ENCODE measurements around the gene STOX2.

The STOX2 gene

DNA sequence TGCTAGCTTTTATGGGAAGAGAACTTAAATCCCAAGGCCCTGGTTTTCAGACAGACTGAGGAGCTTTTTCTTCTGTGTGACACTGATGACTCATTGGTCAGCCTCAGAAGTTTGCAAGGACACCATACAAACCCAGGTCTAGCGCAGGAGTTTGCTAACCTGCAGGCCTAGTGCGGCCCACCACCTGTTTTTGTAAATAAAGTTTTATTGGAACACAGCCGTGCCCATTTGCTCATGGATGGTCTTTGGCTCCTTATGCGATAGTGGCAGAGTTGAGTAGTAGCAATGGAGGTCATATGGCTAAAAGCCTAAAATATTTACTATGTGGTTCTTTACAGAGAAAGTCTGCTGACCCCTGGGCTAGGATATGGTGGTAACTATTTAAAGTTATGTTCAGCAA is 98.3 kb downstream of the STOX2 start:
- in situ Hi-C loops (cut with HindIII; ENCODE audit: low pct_unique_long_range_greater_than_20kb, low sequenced_read_pairs): no loop called here
- TF ChIP-seq JUND (IDR thresholded peaks at IDR 0.05; ENCODE audit: low read depth): no peak

DNA sequence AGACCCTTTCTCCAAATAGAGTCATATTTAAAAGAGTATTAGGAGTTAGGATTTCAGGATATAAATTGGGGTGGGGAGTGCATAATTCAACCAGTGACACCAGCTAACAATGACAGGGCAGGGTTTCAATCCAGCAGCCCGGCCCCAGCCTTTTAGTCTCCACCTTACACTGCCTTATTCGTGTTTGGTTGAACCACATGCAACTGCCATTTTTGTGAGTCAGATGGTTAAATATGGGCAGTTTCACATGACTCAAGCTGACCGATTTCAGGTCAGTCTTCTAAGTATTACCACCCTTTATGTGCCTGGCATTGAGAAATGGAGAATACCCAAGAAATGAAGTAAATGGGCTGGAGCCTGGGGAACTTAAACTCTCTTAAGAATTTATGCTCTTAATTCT is 102.8 kb downstream of the STOX2 start:
- no peak for DNase-seq (ENCODE audit: low read depth in 1 of 2, low spot score in 1 of 2)
- TF ChIP-seq JUND (IDR thresholded peaks at IDR 0.05; ENCODE audit: low read depth): no peak
- in situ Hi-C loops (cut with HindIII; ENCODE audit: low pct_unique_long_range_greater_than_20kb, low sequenced_read_pairs): no loop called here

More for the DNA sequence above, 98.3 kb downstream of the STOX2 start:
- no peak for DNase-seq (ENCODE audit: low read depth in 1 of 2, low spot score in 1 of 2)

DNA sequence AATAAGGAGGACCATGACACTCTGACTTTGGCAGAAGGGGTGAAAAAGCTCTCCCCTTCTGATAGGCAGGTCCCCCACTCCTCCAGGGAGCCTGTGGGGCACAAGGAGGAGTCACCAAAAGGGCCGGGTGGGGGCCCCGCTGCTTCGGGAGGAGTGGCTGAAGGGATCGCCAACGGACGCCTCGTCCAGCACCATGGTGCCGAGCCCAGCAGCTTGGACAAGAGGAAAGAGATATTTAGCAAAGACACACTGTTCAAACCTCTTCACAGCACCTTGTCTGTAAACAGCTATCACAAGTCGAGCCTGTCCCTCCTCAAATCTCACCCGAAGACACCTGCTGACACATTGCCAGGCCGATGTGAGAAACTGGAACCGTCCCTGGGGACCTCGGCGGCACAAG is 105.6 kb downstream of the STOX2 start:
- in situ Hi-C loops (cut with HindIII; ENCODE audit: low pct_unique_long_range_greater_than_20kb, low sequenced_read_pairs): no loop called here

DNA sequence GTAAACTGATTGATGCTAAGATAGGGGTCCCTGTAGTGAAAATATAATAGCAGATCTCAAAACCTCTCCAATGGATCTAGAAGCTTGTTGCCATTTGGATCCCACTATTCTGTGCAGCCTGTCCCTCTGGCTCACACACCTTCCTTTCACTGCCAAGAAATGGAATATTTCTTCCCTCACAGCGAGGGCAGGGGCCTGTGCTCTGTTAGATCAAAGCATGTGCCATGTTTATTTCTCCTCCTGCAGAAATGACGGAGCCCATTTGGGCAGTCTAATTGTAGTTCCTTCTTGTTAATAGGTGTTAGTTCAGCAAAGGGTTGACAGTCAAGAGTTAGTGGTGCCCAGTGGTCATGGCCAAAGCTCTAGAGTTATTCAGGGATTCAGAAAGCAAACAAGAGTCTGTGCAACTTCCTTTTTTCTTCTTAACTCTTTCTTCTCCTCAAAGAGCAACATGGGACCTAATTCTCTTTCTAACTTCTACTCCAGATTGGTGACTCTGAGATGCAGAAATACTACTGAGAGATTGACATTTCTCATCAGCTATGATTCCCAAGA is 106.8 kb downstream of the STOX2 start:
- no peak for DNase-seq (ENCODE audit: low read depth in 1 of 2, low spot score in 1 of 2)
- in situ Hi-C loops (cut with HindIII; ENCODE audit: low pct_unique_long_range_greater_than_20kb, low sequenced_read_pairs): no loop called here
- TF ChIP-seq JUND (IDR thresholded peaks at IDR 0.05; ENCODE audit: low read depth): no peak

More for the DNA sequence above, 105.6 kb downstream of the STOX2 start:
- no peak for TF ChIP-seq JUND (IDR thresholded peaks at IDR 0.05; ENCODE audit: low read depth)
- DNase-seq (ENCODE audit: low read depth in 1 of 2, low spot score in 1 of 2): no peak

DNA sequence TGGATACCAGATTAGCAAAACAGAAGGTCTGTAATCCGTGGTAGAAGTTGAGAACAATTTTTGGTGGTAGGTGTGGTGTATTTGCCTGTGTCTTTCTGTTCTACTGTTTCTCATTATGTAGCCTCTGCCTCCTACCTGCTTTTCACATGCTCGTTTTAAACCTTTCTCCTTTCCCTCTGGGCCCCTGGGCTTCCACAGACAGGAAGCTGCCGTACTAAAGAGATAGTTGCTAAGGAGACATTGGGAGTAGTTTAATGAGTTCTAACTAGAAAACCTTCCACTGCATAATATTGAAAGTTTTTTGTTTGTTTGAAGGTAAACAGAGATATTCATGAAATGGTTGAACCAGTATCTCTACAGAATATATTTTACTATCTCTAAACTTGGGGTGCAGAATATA is 107.8 kb downstream of the STOX2 start:
- in situ Hi-C loops (cut with HindIII; ENCODE audit: low pct_unique_long_range_greater_than_20kb, low sequenced_read_pairs): no loop called here
- DNase-seq (ENCODE audit: low read depth in 1 of 2, low spot score in 1 of 2): no peak
- no peak for TF ChIP-seq JUND (IDR thresholded peaks at IDR 0.05; ENCODE audit: low read depth)

DNA sequence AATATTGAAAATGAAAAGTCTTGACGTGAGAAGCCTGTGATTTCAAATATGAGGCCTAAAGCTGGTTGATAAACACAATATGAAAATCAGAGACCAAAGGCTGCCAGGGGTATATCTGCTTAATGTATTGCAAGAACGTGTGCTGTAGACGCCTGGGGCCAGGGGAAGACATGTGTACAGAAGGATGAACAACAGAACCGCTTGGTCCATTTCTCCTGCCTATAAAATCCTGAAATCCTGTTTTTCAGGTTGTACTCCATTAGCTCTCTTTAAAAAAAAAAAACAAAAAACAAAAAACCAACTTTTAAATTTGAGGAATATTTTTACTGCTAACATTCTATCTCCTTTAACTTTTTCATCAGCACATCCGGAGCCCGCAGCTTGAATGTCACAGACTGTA is 109.2 kb downstream of the STOX2 start:
- TF ChIP-seq JUND (IDR thresholded peaks at IDR 0.05; ENCODE audit: low read depth): no peak
- in situ Hi-C loops (cut with HindIII; ENCODE audit: low pct_unique_long_range_greater_than_20kb, low sequenced_read_pairs): no loop called here
- DNase-seq (ENCODE audit: low read depth in 1 of 2, low spot score in 1 of 2): peak in 1 of 2 experiments; percentile 48

DNA sequence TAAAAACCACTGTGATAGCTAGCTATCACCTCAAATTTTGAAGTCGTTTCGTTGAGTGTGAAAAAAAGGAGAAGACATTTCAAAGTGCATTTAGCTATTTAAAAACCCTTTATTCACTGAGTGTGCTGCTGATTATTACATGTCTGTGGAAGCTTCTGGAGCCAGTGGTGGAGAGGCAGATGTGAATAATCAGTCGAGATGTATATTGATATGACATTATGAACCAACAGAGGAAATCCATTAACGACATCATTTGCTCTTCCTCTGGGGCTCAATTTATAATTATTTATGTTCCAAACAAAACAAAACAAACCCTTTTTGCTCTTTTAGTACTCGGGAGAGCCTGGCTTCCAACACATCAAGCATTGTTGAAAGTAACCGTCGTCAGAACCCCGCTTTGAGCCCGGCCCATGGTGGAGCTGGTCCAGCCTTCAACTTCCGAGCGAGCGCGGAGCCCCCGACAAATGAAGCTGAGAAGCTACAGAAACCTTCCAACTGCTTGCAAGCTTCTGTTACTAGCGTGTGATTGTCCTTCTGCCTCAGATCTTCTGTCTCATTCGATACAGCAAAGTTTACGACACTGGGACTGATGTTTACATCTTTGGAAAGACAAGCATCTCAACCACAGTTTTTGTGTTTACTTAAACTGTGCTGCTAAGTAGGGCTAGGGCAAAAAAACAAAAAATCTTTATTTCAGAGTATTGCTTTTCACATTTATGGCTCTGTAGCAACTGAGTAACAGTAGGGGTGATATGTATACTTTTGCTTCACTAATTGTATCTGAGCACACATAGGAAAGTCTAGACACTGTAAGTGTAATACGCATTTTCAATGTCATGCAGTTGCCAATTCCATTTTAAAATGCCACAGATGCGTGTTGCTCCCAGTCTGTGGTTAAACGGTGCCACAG is 111.9 kb downstream of the STOX2 start:
- no peak for DNase-seq (ENCODE audit: low read depth in 1 of 2, low spot score in 1 of 2)
- TF ChIP-seq JUND (IDR thresholded peaks at IDR 0.05; ENCODE audit: low read depth): no peak
- in situ Hi-C loops (cut with HindIII; ENCODE audit: low pct_unique_long_range_greater_than_20kb, low sequenced_read_pairs): no loop called here

DNA sequence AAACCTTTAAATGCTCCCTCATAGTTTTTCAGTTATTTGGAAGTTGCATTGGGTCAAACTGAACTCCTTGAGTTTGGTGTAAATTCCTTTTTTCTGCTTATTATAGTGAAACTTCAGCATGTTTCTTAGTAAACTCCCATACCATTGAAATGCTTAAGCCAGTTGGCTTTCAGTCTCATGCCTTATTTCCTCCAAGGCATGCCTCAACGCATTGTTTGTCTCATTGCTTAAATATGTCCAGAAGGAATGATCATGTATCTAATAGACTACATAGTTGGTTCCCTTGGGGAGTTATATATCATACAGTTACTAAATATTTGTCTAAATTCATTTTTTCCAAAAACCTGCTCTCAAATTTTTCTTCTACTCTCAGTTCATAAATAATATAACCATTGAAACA is 114.0 kb downstream of the STOX2 start:
- DNase-seq (ENCODE audit: low read depth in 1 of 2, low spot score in 1 of 2): no peak
- in situ Hi-C loops (cut with HindIII; ENCODE audit: low pct_unique_long_range_greater_than_20kb, low sequenced_read_pairs): no loop called here
- no peak for TF ChIP-seq JUND (IDR thresholded peaks at IDR 0.05; ENCODE audit: low read depth)

DNA sequence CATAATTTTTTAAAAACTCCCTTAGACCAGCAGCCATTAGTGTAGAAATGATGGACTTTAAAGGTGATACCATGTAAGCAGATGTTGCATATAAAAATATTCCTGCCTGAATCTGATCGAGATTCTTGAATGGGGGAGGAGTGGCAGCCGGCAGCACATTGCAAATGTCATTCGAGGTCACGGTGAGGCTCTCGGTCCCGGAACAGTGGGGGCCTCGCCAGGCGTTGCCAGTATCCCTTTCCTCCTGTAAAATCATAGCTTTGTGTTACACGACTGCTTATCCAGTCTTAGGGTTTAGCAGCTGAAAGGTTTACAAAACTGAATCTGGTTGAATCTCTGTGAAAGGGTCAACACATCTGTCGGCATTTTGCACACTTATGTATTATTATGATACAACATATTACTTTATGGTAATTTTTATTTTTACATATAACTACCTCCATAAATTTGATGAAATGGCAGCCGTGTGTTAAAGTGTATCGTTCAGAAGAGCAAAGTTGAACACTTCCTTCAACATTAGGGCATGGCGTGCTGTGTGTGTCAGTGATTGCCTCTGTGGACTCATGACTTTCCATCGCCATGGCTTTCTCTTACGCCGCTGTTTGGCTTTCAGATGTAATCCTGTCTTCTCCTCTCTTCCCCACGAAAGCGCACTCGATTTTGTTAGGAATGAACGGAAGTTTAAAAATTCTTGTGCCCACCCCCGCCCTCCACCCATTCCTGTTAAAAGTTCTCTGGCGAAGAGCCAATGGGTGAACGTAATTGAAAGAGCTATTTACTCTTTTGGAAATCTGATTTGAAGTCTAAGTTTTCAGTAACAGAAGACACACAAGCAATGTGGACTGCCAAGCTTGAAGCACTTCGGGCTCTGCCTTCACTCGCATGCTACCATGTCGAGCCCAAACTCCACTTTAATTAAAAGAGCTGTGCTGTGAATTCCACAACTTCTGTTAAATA is 114.8 kb downstream of the STOX2 start:
- no peak for TF ChIP-seq JUND (IDR thresholded peaks at IDR 0.05; ENCODE audit: low read depth)
- DNase-seq (ENCODE audit: low read depth in 1 of 2, low spot score in 1 of 2): no peak
- in situ Hi-C loops (cut with HindIII; ENCODE audit: low pct_unique_long_range_greater_than_20kb, low sequenced_read_pairs): no loop called here

DNA sequence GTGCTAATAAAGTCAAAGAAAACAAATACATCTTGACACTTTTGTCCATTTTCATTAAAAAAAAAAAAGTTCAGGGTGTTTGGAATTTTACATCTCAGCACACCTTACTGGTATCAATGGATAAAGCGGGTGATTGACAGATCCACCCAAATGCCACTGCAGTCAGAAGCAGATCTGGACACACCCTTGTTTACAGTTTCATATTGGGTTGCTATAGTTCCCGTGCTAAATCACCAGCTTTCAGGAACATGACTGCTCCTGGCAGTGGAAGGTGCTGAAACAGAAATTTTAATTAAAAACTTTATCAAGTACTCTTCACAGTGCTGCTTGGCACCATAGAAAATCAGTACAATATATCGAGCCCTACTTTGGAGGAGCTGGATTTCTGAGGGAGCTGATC is 116.3 kb downstream of the STOX2 start:
- no peak for DNase-seq (ENCODE audit: low read depth in 1 of 2, low spot score in 1 of 2)
- no peak for TF ChIP-seq JUND (IDR thresholded peaks at IDR 0.05; ENCODE audit: low read depth)
- in situ Hi-C loops (cut with HindIII; ENCODE audit: low pct_unique_long_range_greater_than_20kb, low sequenced_read_pairs): no loop called here

DNA sequence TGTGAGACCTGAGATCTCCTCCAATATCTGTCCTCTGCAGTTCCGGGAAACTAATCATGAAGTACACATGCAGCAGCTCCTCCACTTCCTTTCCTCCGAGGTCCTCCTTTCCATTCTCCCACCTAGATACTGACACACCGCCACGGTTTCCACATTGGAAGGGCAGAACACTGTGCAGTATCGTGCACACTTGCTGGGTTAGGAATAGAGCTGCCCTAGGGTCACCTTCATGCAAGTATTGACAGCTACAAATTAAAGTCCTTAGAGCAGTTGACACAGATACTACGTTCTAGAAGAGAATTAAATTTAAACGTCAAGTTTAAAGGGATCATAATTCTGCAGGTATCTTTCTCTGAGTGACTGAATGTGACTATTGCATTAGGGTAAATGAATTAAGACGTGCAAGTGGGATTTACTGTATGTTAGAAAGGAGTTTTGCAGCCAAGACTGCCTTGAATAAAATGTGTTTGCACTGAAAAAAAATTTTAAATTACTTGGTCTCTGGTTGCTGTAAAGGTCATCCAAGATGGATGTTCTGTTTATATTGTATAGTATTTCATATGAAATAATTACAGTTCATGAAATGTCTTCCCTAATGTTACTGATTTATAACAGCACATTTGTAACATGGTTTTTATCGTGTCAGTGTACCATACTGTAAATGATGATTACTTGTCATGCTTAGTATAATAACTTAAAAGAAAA is 117.7 kb downstream of the STOX2 start:
- DNase-seq (ENCODE audit: low read depth in 1 of 2, low spot score in 1 of 2): no peak
- in situ Hi-C loops (cut with HindIII; ENCODE audit: low pct_unique_long_range_greater_than_20kb, low sequenced_read_pairs): no loop called here
- no peak for TF ChIP-seq JUND (IDR thresholded peaks at IDR 0.05; ENCODE audit: low read depth)

DNA sequence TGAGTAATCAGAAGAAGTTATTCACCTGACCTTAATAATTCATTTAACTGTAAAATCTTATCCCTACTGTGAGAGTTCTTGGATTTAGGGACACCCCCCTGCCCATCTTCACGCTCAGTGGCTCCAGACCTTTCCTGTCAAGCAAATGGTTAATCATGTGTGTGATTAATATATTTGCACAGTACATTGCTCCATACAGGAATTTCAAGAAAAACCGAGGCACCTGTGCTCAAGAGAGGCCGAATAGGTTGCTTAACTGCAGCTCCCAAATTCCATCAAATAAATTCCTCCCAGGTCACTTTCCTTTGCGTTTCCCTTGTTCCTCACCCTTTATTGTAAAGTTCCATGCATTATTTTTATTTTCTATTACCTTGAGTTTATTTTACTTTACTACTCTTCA is 119.5 kb downstream of the STOX2 start:
- no peak for TF ChIP-seq JUND (IDR thresholded peaks at IDR 0.05; ENCODE audit: low read depth)
- DNase-seq (ENCODE audit: low read depth in 1 of 2, low spot score in 1 of 2): peak in 1 of 2 experiments; percentile 76
- in situ Hi-C loops (cut with HindIII; ENCODE audit: low pct_unique_long_range_greater_than_20kb, low sequenced_read_pairs): no loop called here
